HCT116 (cell line): ENCODE results near the gene HVCN1.

ENCODE experiments used
- CBX3 ChIP-seq: IDR thresholded peaks from 2 replicates; pipeline ENCODE4 v1.6.1; 2012; ENCODE audit warnings: low read depth
- CTCF ChIP-seq, 3 experiments: fragments of 200-600 bp in 1 of 3; sonication (generic) in 1 of 3; IDR thresholded peaks in 2 of 3; conservative IDR thresholded peaks in 1 of 3; 2 replicates each; pipeline ENCODE4 v1.5.1; 2012 to 2017; ENCODE audit warnings: low read depth in 2 of 3, low read length in 2 of 3, antibody characterized with exemption in 1 of 3, borderline replicate concordance in 1 of 3, control low read depth in 1 of 3, mild to moderate bottlenecking in 1 of 3, mixed read lengths in 1 of 3, mixed run types in 1 of 3, moderate library complexity in 1 of 3; ENCODE audit not compliant: insufficient read depth in 1 of 3
- EZH2 ChIP-seq: fragments of 200-600 bp; sonication (generic); IDR thresholded peaks from 2 replicates; pipeline ENCODE4 v1.6.1; 2017; ENCODE audit warnings: antibody characterized with exemption, mixed run types
- POLR2A ChIP-seq: IDR thresholded peaks from 2 replicates; pipeline ENCODE4 v1.7.0; 2011; ENCODE audit warnings: borderline replicate concordance; ENCODE audit not compliant: insufficient read depth, insufficient read length; ENCODE audit errors: extremely low read depth
- POLR2AphosphoS5 ChIP-seq: IDR thresholded peaks from 2 replicates; pipeline ENCODE4 v1.6.1; 2011; ENCODE audit warnings: mild to moderate bottlenecking, low read depth, low read length, moderate library complexity
- RAD21 ChIP-seq: IDR thresholded peaks from 2 replicates; pipeline ENCODE4 v1.6.1; 2012; ENCODE audit warnings: low read depth, mild to moderate bottlenecking
- REST ChIP-seq: IDR thresholded peaks from 2 replicates; pipeline ENCODE4 v1.6.1; 2012; ENCODE audit warnings: low read depth
- ZNF274 ChIP-seq: fragments of 200-500 bp; sonication (Bioruptor generic); IDR thresholded peaks from 2 replicates; pipeline ENCODE4 v1.6.1; 2014; ENCODE audit warnings: mild to moderate bottlenecking, low read depth, low read length, inconsistent platforms

GRCh38 chr12:110690127-110690430, 1.2 kb upstream of the HVCN1 start:
- TF ChIP-seq POLR2A (no peak), CTCF (IDR thresholded peaks at IDR 0.05 in 2 of 3, conservative IDR thresholded peaks at IDR 0.05 in 1 of 3; ENCODE audit: borderline replicate concordance in 1 of 3, insufficient read depth in 1 of 3, low read depth in 2 of 3, low read length in 2 of 3) (no peak), CBX3 (no peak), EZH2 (no peak), RAD21 (no peak), POLR2AphosphoS5 (no peak), REST (no peak), ZNF274 (no peak)
